NCI-H2227 treated with DMSO at 0.1 percent for 48 hours (cell line): ENCODE data around the gene RNFT1.
"Not testable (repeated sequence)": the region's sequence is repeated elsewhere in the genome, so short reads cannot be mapped to it uniquely, and the experiment has no call there.

Experiments
- DNase-seq: peaks from one replicate; lab custom pipeline; 2025; lab: John Stamatoyannopoulos, UW

RNFT1 gene

DNA sequence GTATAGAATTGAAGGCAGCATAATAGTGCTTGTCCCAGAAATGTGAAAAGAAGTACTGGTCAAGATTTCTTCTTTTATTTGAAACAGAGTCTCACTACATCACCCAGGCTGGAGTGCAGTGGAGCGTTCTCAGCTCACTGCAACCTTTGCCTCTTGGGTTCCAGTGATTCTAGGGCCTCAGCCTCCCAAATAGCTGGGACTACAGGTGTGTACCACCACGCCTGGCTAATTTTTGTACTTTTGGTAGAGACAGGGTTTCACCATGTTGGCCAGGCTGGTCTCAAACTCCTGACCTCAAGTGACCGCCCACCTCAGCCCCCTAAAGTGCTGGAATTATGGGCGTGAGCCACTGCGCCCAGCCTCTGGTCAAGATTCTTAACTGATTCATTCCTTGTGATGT, 43.9 kb downstream of the RNFT1 start:
- not testable (repeated sequence) for DNase-seq

DNA sequence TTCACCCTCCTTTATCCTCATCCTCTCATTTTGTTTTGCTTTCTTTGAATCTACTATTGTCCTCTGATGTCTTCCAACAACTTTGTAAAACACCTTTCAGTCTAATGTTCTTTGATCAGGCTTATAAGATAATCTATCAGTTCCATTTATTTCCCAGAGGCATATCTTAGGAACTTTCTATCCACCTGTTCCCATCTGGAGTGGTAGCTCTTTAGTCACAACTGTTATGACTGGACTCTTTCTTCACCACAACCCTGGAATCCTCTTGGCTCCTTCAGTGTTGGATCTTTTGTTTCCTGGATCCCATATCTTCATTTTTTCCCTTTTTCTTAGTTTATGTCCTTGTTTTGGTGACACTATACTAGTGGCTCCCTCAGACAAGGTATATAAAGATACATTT, 48.1 kb downstream of the RNFT1 start:
- DNase-seq = no peak

DNA sequence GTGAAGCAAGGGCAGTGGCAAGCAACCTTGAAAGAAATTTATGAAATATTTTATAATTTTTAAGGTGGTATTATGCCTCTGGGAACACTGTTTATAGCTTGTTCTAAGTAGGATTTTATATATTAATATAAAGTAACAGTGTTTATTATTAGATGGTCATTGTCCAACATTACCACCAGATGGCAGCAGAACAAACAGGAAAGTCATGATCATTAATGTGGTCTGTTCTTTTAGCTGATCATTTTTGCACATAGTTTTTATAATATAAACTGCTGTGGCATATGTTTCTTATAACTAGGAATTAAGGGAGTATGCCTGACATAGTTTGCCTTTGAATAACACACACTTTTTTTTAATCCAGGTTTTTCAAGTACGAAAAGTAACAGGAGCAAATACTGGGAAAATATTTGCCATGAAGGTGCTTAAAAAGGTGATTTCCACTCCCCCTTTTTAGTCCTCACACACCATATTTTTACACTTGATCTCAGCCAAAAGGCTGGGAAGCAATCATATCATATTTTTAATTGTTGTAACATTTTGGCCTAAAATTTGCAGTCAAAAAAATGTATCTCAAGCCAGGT, 50.2 kb downstream of the RNFT1 start:
- DNase-seq = peak; percentile 52

DNA sequence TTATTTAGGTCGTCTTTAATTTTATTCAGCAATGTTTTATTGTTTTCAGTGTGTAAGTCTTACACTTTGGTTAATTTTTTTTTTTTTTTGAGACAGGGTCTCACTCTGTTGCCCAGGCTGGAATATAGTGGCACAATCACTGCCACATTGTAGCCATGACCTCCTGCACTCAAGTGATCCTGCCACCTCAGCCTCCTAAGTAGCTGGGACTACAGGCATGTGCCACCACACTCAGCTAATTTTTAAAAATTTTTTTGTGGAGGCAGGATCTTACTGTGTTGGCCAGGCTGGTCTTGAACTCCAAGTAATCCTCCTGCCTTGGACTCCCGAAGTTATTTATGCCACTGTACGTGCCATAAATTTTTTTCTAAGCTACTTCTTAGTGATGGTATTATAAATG, 57.1 kb downstream of the RNFT1 start:
- no peak for DNase-seq

DNA sequence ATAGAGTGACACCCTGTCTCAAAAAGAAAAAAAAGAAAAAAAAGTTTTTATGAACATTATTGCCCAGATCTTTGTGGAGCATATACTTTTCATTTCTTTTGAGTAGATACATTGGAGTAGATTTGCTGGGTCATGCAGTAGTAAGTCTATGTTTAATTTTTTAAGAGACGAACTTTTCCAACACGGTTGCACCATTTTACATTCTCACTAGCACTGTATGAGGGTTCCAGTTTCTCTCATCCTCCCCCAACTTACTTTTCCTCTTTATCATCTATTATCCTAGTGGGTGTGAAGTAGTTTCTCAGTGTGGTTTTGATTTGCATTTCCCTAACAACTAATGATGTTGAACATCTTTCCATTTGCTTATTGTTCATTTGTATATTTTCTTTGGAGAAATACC, 61.1 kb downstream of the RNFT1 start:
- no peak for DNase-seq
